ENCODE results near the gene SUPT20H. TPM values are rescaled to one million over a fixed set of nuclear protein-coding genes. Genes with fewer than 3 reads are reported as not detected.

SUPT20H gene
- total and polyA plus RNA-seq, 2 donors from 2014 or later: 20.7 to 61.6 TPM

DNA sequence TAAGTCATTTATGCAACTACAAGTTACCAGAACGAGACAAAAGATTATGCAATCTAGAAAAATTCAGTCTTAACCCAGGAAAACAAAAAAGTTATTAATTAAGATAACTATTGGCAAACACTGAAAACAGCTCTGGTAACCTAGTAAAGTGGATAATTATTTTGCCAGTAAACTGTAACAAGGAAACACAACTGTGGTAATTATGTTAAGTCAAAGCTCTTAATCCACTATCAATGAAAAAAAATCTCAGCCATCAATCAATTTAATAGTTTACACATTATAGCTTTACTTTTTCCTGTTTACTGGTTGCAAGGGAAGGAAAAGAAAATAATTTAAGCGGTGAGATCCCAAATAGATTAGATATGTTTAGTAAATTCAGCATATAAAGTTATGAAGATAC lies 47.7 kb downstream of the SUPT20H start:
- FAIRE-seq: no peak

DNA sequence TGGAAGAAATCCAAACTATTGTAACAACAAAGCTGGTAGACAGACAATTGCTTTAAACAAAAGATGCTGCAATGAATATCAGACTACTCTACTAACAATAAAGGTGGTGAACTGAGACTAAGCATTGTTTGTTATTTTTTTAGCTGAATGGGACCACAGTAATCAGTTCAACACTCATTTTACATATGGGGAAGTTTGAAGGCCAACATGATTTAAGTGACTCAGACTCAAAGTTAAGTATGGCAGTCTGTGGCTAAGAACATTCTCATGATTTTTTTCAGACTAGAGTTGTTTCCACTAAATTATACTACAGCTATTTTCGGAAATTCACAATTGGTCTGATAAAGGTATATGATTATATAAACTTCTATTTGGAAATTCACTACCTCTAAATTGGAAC lies 48.5 kb downstream of the SUPT20H start:
- intact Hi-C loops (cut with DNase I): no loop called here
- H3K4me1 ChIP-seq (ENCODE audit: control insufficient read depth in 2 of 3, insufficient read depth in 2 of 3, low read depth in 1 of 3, low read length in 3 of 3): no peaks in the 10 kb centered on the region
- TF ChIP-seq, protein P1, sequence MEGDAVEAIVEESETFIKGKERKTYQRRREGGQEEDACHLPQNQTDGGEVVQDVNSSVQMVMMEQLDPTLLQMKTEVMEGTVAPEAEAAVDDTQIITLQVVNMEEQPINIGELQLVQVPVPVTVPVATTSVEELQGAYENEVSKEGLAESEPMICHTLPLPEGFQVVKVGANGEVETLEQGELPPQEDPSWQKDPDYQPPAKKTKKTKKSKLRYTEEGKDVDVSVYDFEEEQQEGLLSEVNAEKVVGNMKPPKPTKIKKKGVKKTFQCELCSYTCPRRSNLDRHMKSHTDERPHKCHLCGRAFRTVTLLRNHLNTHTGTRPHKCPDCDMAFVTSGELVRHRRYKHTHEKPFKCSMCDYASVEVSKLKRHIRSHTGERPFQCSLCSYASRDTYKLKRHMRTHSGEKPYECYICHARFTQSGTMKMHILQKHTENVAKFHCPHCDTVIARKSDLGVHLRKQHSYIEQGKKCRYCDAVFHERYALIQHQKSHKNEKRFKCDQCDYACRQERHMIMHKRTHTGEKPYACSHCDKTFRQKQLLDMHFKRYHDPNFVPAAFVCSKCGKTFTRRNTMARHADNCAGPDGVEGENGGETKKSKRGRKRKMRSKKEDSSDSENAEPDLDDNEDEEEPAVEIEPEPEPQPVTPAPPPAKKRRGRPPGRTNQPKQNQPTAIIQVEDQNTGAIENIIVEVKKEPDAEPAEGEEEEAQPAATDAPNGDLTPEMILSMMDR (IDR thresholded peaks at IDR 0.05; ENCODE audit: borderline replicate concordance, extremely low read depth, insufficient read depth): no peak
- DNase-seq (no peak), FAIRE-seq (no peak)
- peaks cover 9 to 52% (median 33%) of the 10 kb centered on the region in 3 donors for H3K36me3 ChIP-seq (ENCODE audit: control insufficient read depth in 2 of 3, insufficient read depth in 3 of 3, low read length in 3 of 3)
- no peak overlapping the region for H3K4me3 ChIP-seq (ENCODE audit: low read length in 3 of 3)
- H3K27me3 ChIP-seq (ENCODE audit: control insufficient read depth, insufficient read depth, low read length): no peaks in the 10 kb centered on the region
- no peaks in the 10 kb centered on the region for H3K9me3 ChIP-seq (ENCODE audit: control insufficient read depth in 2 of 3, insufficient read depth in 1 of 3, low read length in 3 of 3)
- no peak overlapping the region for H3K27ac ChIP-seq (ENCODE audit: low read depth in 2 of 2, low read length in 2 of 2)
- no peak overlapping the region for H3K9ac ChIP-seq (ENCODE audit: low read length in 3 of 3)

More for the DNA sequence above, 47.7 kb downstream of the SUPT20H start:
- Histone ChIP-seq H3K9ac (ENCODE audit: low read length in 3 of 3) (no peak overlapping the region), H3K4me3 (ENCODE audit: low read length in 3 of 3) (no peak overlapping the region), H3K36me3 (ENCODE audit: control insufficient read depth in 2 of 3, insufficient read depth in 3 of 3, low read length in 3 of 3) (peaks cover 9 to 51% (median 30%) of the 10 kb centered on the region in 3 donors), H3K9me3 (ENCODE audit: control insufficient read depth in 2 of 3, insufficient read depth in 1 of 3, low read length in 3 of 3) (no peaks in the 10 kb centered on the region), H3K4me1 (ENCODE audit: control insufficient read depth in 2 of 3, insufficient read depth in 2 of 3, low read depth in 1 of 3, low read length in 3 of 3) (no peaks in the 10 kb centered on the region), H3K27me3 (ENCODE audit: control insufficient read depth, insufficient read depth, low read length) (no peaks in the 10 kb centered on the region), H3K27ac (ENCODE audit: low read depth in 2 of 2, low read length in 2 of 2) (no peak overlapping the region)
- intact Hi-C loops (cut with DNase I): no loop called here
- TF ChIP-seq, protein P1 (IDR thresholded peaks at IDR 0.05; ENCODE audit: borderline replicate concordance, extremely low read depth, insufficient read depth): no peak
- peak in 1 of 5 donors; percentile 18 for DNase-seq

DNA sequence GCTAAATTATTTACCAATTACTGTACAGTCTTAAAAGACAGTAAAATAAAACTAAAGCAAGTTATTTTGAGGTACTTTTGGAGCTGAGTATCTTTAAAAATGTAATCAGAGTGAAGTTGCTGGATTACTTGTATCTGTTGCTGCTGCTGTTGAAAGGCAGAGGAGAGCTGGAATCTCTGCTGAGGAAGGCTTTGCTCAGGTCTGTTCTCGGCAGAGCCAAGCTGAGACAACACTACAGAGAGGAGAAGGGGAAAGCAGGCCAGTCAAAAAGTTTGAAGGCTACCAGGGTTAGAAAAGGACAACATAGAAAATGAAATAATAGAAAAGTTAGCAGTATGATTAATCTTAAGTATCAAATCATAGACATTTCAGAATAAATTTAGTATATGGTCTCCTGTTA lies 49.1 kb downstream of the SUPT20H start:
- no peak for FAIRE-seq
- TF ChIP-seq, protein P1 (IDR thresholded peaks at IDR 0.05; ENCODE audit: borderline replicate concordance, extremely low read depth, insufficient read depth): no peak
- intact Hi-C loops (cut with DNase I): no loop called here

DNA sequence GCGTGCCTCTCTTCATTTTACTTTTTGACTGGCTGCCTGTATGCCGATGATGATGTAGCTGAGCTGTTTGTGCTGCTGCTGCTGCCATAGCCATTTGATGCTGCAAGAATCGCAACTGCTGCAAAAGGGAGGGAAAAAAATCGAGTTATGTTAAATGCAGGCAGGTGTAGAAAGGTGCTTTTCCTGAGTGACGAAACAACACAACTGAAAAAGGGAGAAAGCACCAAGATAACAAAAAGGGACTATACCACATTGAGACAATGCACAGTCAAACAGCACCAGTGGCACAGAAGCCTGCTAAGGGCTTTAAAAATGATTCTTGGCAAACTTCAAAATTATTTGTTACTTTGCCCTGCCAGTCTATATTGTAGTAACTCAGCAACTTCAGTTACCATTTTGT lies 49.8 kb downstream of the SUPT20H start:
- FAIRE-seq: no peak
- H3K27ac ChIP-seq (ENCODE audit: low read depth in 2 of 2, low read length in 2 of 2): no peak overlapping the region
- intact Hi-C loops (cut with DNase I): no loop called here
- TF ChIP-seq, protein P1 (IDR thresholded peaks at IDR 0.05; ENCODE audit: borderline replicate concordance, extremely low read depth, insufficient read depth): no peak
- no peak overlapping the region for H3K4me3 ChIP-seq (ENCODE audit: low read length in 3 of 3)
- H3K27me3 ChIP-seq (ENCODE audit: control insufficient read depth, insufficient read depth, low read length): no peaks in the 10 kb centered on the region
- peaks cover 9 to 53% (median 25%) of the 10 kb centered on the region in 3 donors for H3K36me3 ChIP-seq (ENCODE audit: control insufficient read depth in 2 of 3, insufficient read depth in 3 of 3, low read length in 3 of 3)
- H3K9ac ChIP-seq (ENCODE audit: low read length in 3 of 3): no peak overlapping the region
- H3K4me1 ChIP-seq (ENCODE audit: control insufficient read depth in 2 of 3, insufficient read depth in 2 of 3, low read depth in 1 of 3, low read length in 3 of 3): no peaks in the 10 kb centered on the region
- H3K9me3 ChIP-seq (ENCODE audit: control insufficient read depth in 2 of 3, insufficient read depth in 1 of 3, low read length in 3 of 3): no peaks in the 10 kb centered on the region
- no peak for DNase-seq

More for the DNA sequence above, 49.1 kb downstream of the SUPT20H start:
- H3K27ac ChIP-seq (ENCODE audit: low read depth in 2 of 2, low read length in 2 of 2): no peak overlapping the region
- H3K36me3 ChIP-seq (ENCODE audit: control insufficient read depth in 2 of 3, insufficient read depth in 3 of 3, low read length in 3 of 3): peaks cover 9 to 50% (median 28%) of the 10 kb centered on the region in 3 donors
- no peak overlapping the region for H3K4me3 ChIP-seq (ENCODE audit: low read length in 3 of 3)
- H3K4me1 ChIP-seq (ENCODE audit: control insufficient read depth in 2 of 3, insufficient read depth in 2 of 3, low read depth in 1 of 3, low read length in 3 of 3): no peaks in the 10 kb centered on the region
- no peak for DNase-seq
- H3K9me3 ChIP-seq (ENCODE audit: control insufficient read depth in 2 of 3, insufficient read depth in 1 of 3, low read length in 3 of 3): no peaks in the 10 kb centered on the region
- no peak overlapping the region for H3K9ac ChIP-seq (ENCODE audit: low read length in 3 of 3)
- H3K27me3 ChIP-seq (ENCODE audit: control insufficient read depth, insufficient read depth, low read length): no peaks in the 10 kb centered on the region
